Esophagus (tissue), 2 donors: ENCODE data around the gene STAM. TPM values are rescaled to one million over a fixed set of nuclear protein-coding genes. Genes with fewer than 3 reads are reported as not detected.

Source experiments
- H3K27ac ChIP-seq, 2 donors: one replicate each; pipeline ENCODE4 v1.5.1; 2013; ENCODE audit warnings: low read depth in 2 of 2, mild to moderate bottlenecking in 2 of 2, inconsistent platforms in 1 of 2, low read length in 1 of 2, moderate library complexity in 1 of 2
- H3K27me3 ChIP-seq, 2 donors: one replicate each; pipeline ENCODE4 v1.6.1; 2013; ENCODE audit warnings: low read length in 2 of 2, control low read depth in 1 of 2, mild to moderate bottlenecking in 1 of 2; ENCODE audit not compliant: insufficient read depth in 2 of 2, control insufficient read depth in 1 of 2
- H3K36me3 ChIP-seq, 2 donors: one replicate each; pipeline ENCODE4 v1.6.1; 2013; ENCODE audit warnings: low read length in 1 of 2; ENCODE audit not compliant: control insufficient read depth in 2 of 2, insufficient read depth in 2 of 2
- H3K4me1 ChIP-seq, 2 donors: one replicate each; pipeline ENCODE4 v1.6.1; 2013; ENCODE audit warnings: low read length in 1 of 2; ENCODE audit not compliant: control insufficient read depth in 2 of 2, insufficient read depth in 2 of 2
- H3K4me3 ChIP-seq, 2 donors: one replicate each; pipeline ENCODE4 v1.5.1; 2013; ENCODE audit warnings: low read length in 2 of 2, mild to moderate bottlenecking in 2 of 2, low read depth in 1 of 2, moderate library complexity in 1 of 2
- H3K9me3 ChIP-seq, 2 donors: one replicate each; pipeline ENCODE4 v1.6.1; 2013; ENCODE audit warnings: mild to moderate bottlenecking in 2 of 2, low read depth in 1 of 2, low read length in 1 of 2, moderate library complexity in 1 of 2; ENCODE audit not compliant: control insufficient read depth in 2 of 2, insufficient read depth in 1 of 2
- WGBS, 2 donors: extraction: QIAGEN DNeasy Blood & Tissue Kit; methylation state at CpG; one replicate each; pipeline ENCODE4 v1.1.7; 2013; 5-methylcytosine and 5-hydroxymethylcytosine counted together
- polyA plus RNA-seq, 2 donors: library from polyadenylated mRNA; stranded (reverse); fragments of 200-250 nt; gene quantifications; one replicate each; pipeline ENCODE4 v1.2.3, GENCODE V29; 2013
- donor health status: healthy with polysubstance abuse.
- donor health status: Bipolar disorder and iron deficiency.

STAM gene
- polyA plus RNA-seq, 2 donors = 7.9 to 9.3 TPM

DNA sequence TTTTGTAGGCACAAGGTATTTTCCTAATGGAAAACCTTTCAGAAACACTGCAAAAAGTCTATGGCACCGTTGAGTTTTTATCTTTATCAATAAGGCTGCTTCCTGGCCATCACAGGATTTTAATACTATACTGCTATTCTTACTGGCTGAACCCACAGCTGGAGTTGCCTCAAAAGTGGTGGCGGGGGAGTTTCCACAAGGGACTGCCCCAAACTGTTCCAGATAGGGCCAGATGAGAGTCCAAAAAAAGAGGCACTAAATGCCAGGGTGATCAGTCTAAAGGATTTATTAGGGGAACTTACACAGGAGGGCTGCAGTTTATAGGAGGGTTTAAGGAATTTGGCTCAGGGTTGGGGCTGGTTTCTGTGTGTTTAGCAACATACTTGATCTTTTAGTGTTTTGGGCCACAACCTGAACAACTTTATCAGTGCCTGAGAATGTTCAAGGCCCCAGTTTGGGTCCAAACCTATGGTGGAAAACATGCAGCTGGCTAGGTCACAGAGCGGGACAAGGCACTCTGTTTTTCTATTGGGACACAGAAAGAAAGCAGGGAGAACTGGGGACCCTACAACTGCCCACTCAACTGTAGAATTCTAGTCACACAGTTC, 41.4 kb downstream of the STAM start:
- H3K4me1 ChIP-seq = no peaks in the 10 kb centered on the region
- H3K36me3 ChIP-seq = peaks cover 0 to 2% of the 10 kb centered on the region in 2 donors
- H3K27ac ChIP-seq = no peak overlapping the region
- H3K9me3 ChIP-seq = no peaks in the 10 kb centered on the region
- no peak overlapping the region for H3K4me3 ChIP-seq
- WGBS, 2 donors = 85 to 87% methylated on average over 3 of the region's 3 CpGs
- H3K27me3 ChIP-seq = no peaks in the 10 kb centered on the region

DNA sequence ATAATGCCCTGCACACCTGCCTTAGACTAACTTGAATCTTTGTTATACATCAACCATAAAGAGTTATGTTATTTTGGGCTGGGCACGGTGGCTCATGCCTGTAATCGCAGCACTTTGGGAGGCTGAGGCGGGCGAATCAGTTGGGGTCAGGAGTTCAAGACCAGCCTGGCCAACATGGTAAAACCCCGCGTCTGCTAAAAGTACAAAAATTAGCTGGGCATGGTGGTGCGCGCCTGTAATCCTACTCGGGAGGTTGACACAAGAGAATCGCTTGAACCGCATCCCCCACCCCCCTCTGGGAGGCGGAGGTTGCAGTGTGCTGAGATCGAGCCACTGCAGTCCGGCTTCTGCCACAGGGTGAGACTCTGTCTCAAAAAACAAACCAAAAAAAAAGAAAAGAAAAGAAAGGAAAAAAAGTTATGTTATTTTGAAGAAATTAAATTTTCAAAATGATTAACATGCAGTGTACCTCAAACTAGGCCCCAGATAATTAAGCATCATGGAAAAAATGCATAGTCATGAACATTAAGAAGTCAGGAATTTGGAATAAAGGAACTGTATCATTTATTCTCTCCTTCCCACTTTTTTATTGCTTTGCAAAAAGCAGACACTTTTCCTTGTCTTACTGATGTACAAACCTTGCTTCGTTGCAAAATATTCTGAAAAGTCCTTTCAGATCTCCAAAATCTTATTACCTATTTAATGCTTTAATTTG, 43.3 kb downstream of the STAM start:
- Histone ChIP-seq H3K9me3 (no peaks in the 10 kb centered on the region), H3K27me3 (no peaks in the 10 kb centered on the region), H3K27ac (no peak overlapping the region), H3K4me3 (no peak overlapping the region), H3K36me3 (peaks cover 0 to 2% of the 10 kb centered on the region in 2 donors), H3K4me1 (no peaks in the 10 kb centered on the region)
- WGBS, 2 donors = 94 to 97% methylated on average over 15 of the region's 15 CpGs

- Histone ChIP-seq H3K4me1 (no peaks in the 10 kb centered on the region), H3K27ac (no peak overlapping the region), H3K9me3 (no peaks in the 10 kb centered on the region), H3K27me3 (no peaks in the 10 kb centered on the region), H3K4me3 (no peak overlapping the region), H3K36me3 (peaks cover 0 to 2% of the 10 kb centered on the region in 2 donors)
Observed at GRCh38 chr10:17689137-17689536, 45.2 kb downstream of the STAM start.

DNA sequence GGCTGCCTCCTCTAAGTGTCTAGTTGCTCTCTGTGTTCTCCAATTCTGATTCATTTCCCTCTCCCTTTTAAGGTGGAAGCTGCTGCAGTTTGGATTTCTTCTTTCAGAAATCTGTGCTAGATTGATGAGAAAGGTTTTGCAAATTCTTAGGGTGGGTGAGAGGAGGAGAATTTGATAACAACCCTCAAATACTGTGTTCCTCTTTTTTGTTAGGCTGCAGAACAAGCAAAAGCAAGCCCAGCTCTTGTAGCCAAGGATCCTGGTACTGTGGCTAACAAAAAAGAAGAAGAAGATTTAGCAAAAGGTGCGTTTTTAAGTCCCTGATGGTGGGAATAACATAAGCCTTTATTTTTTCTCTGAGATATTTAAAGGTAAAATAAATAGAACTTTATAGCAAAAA, 49.1 kb downstream of the STAM start:
- H3K4me3 ChIP-seq = no peak overlapping the region
- WGBS, 2 donors = 85 to 86% methylated on average over 1 of the region's 1 CpG
- peaks cover 0 to 2% of the 10 kb centered on the region in 2 donors for H3K36me3 ChIP-seq
- H3K9me3 ChIP-seq = no peaks in the 10 kb centered on the region
- H3K4me1 ChIP-seq = no peaks in the 10 kb centered on the region
- H3K27me3 ChIP-seq = no peaks in the 10 kb centered on the region
- H3K27ac ChIP-seq = no peak overlapping the region

DNA sequence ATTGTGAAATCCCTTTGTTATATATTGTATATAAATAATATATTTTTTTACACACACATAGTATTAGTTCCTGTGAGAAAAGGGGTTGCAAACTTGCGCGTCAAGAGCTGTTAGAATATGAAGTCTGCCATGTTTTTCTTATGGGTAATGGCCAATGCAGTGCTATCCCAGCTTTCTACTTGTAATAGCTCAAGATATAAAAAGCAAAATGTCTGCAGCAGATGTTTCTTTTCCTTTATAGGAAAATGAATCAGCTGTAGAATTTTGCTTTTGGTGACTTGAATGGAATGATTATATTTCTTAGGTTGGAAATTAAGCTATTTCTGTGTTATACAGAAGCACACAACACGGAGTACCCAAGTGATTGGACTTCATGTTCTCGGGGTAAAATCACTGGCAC, 54.7 kb downstream of the STAM start:
- no peaks in the 10 kb centered on the region for H3K36me3 ChIP-seq
- WGBS, 2 donors = 97 to 100% methylated on average over 4 of the region's 4 CpGs
- H3K27ac ChIP-seq = no peak overlapping the region

DNA sequence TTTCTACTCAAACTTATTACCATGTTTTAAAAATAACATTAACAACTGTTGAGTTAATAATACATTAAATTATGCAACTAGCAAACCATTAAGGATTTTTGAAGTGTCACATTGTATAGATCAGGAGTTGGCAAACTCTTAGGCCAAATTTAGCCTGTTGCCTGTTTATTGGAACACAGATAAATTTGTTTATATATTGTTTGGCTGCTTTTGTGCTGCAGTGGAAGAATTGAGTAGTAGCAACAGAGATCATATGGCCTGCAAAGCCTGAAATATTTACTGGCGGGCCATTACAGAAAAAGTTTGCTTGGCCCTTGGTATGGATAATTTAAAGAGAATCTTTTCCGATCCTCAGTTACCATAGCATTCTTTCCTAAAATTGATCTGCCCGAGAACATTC, 57.4 kb downstream of the STAM start:
- Histone ChIP-seq H3K4me1 (no peaks in the 10 kb centered on the region), H3K27ac (no peak overlapping the region), H3K27me3 (no peaks in the 10 kb centered on the region), H3K4me3 (no peak overlapping the region), H3K9me3 (no peaks in the 10 kb centered on the region), H3K36me3 (no peaks in the 10 kb centered on the region)
- WGBS, 2 donors = 97 to 98% methylated on average over 3 of the region's 3 CpGs

More for the DNA sequence above, 54.7 kb downstream of the STAM start:
- H3K4me1 ChIP-seq = no peaks in the 10 kb centered on the region
- no peaks in the 10 kb centered on the region for H3K27me3 ChIP-seq
- H3K4me3 ChIP-seq = no peak overlapping the region
- no peaks in the 10 kb centered on the region for H3K9me3 ChIP-seq

GRCh38 chr10:17703706-17704105, 59.8 kb downstream of the STAM start:
- H3K9me3 ChIP-seq = no peaks in the 10 kb centered on the region
- H3K36me3 ChIP-seq = peaks cover 0 to 4% of the 10 kb centered on the region in 2 donors
- 96 to 97% methylated on average over 3 of the region's 3 CpGs for WGBS, 2 donors
- H3K27me3 ChIP-seq = no peaks in the 10 kb centered on the region
- no peaks in the 10 kb centered on the region for H3K4me1 ChIP-seq
- no peak overlapping the region for H3K4me3 ChIP-seq
- no peak overlapping the region for H3K27ac ChIP-seq

- 95 to 96% methylated on average over 10 of the region's 10 CpGs for WGBS, 2 donors
- Histone ChIP-seq H3K9me3 (no peaks in the 10 kb centered on the region), H3K4me1 (no peaks in the 10 kb centered on the region), H3K27me3 (no peaks in the 10 kb centered on the region), H3K4me3 (no peak overlapping the region), H3K27ac (no peak overlapping the region), H3K36me3 (peaks cover 14 to 19% of the 10 kb centered on the region in 2 donors)
Observed at GRCh38 chr10:17708821-17709220, 64.9 kb downstream of the STAM start.

- Histone ChIP-seq H3K4me3 (no peak overlapping the region), H3K9me3 (no peaks in the 10 kb centered on the region), H3K36me3 (peaks cover 16 to 21% of the 10 kb centered on the region in 2 donors), H3K27me3 (no peaks in the 10 kb centered on the region), H3K27ac (no peak overlapping the region), H3K4me1 (no peaks in the 10 kb centered on the region)
- WGBS, 2 donors = 87 to 92% methylated on average over 5 of the region's 5 CpGs
Observed at GRCh38 chr10:17709492-17709891, 65.5 kb downstream of the STAM start.

- 87 to 89% methylated on average over 4 of the region's 4 CpGs for WGBS, 2 donors
- Histone ChIP-seq H3K36me3 (peaks cover 18 to 23% of the 10 kb centered on the region in 2 donors), H3K4me1 (no peaks in the 10 kb centered on the region)
Observed at GRCh38 chr10:17710181-17710580, 66.2 kb downstream of the STAM start.

More at GRCh38 chr10:17710181-17710580, 66.2 kb downstream of the STAM start:
- Histone ChIP-seq H3K4me3 (no peak overlapping the region), H3K9me3 (no peaks in the 10 kb centered on the region), H3K27me3 (no peaks in the 10 kb centered on the region), H3K27ac (no peak overlapping the region)
